ENCODE results near the gene KLHDC1.

DNA sequence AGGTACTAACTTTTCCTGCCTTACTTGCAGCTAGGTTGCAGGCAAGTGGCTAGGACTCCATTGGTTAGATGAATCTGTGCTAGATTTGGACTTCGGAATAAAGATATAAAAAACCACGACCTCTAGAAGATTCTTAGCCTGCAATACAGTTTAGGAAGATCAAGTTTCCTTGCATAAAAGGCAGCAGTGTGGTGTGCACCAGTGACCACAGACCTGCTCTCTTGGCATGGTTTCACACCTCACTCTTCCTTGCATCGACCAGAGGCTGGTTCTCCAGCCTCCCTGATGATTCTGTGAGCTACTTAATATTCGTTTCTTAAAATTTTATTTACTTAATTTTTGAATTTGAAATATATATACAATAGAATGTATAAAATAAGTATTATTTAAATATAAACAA lies 9.8 kb downstream of the KLHDC1 start:
- TF ChIP-seq CTCF (IDR thresholded peaks at IDR 0.05) (no peak), POLR2A (IDR thresholded peaks at IDR 0.05) (no peak), POLR2AphosphoS5 (IDR thresholded peaks at IDR 0.05; ENCODE audit: insufficient read depth in 1 of 2, low read depth in 1 of 2) (no peak)

All from vagina (tissue), 2 donors.